ENCODE measurements around the gene PPP6R2. TPM values are rescaled to one million over a fixed set of nuclear protein-coding genes. Genes with fewer than 3 reads are reported as not detected.

PPP6R2 gene
- total RNA-seq, 1 experiment from 2014 or later = 42.6 TPM

- H3K4me1 Mint-ChIP-seq = no peaks in the 10 kb centered on the region
- peaks cover 24 to 78% (median 74%) of the 10 kb centered on the region in 3 experiments; a peak in 6 of 7 replicates for H3K36me3 Mint-ChIP-seq (ENCODE audit: insufficient read depth in 1 of 3, low read depth in 3 of 3)
Observed at GRCh38 chr22:50419116-50419515, 76.0 kb downstream of the PPP6R2 start.

More at GRCh38 chr22:50419116-50419515, 76.0 kb downstream of the PPP6R2 start:
- Histone ChIP-seq H2AK5ac (ENCODE audit: insufficient read length, low read length) (no peak overlapping the region), H3K14ac (ENCODE audit: insufficient read depth, low read length) (no peak overlapping the region), H3K9me3 (ENCODE audit: control insufficient read depth, low read depth, low read length) (no peaks in the 10 kb centered on the region), H3T11ph (ENCODE audit: low read length) (no peak overlapping the region), H4K20me1 (ENCODE audit: control insufficient read depth, insufficient read depth, insufficient read length) (no peaks in the 10 kb centered on the region), H3K4ac (ENCODE audit: low read depth, low read length) (no peak overlapping the region), H3K79me2 (ENCODE audit: insufficient read depth, low read length) (no peaks in the 10 kb centered on the region), H2BK15ac (ENCODE audit: low read depth, low read length) (no peak overlapping the region), H3K23me2 (ENCODE audit: insufficient read length, low read depth, low read length, poor library complexity, severe bottlenecking) (no peaks in the 10 kb centered on the region), H2BK12ac (ENCODE audit: insufficient read length, low read depth, low read length) (no peak overlapping the region), H3K9ac (ENCODE audit: extremely low read depth, insufficient read length, low read length) (no peak overlapping the region), H3K4me1 (ENCODE audit: insufficient read depth, low read length) (no peaks in the 10 kb centered on the region), H2BK120ac (ENCODE audit: low read depth, low read length, poor library complexity, severe bottlenecking) (no peak overlapping the region), H2BK20ac (ENCODE audit: low read depth, low read length, poor library complexity, severe bottlenecking) (no peak overlapping the region), H3K18ac (ENCODE audit: insufficient read length, low read depth, low read length) (no peak overlapping the region), H4K91ac (ENCODE audit: insufficient read length, low read depth, low read length) (no peak overlapping the region), H3K4me2 (ENCODE audit: insufficient read depth, insufficient read length, low read length) (no peak overlapping the region), H4K8ac (replicated peaks; ENCODE audit: insufficient read length, low read depth, low read length) (no peak overlapping the region), H2AFZ (ENCODE audit: low read length) (no peak overlapping the region), H4K5ac (ENCODE audit: insufficient read length, low read depth, low read length) (no peak overlapping the region), H2BK5ac (ENCODE audit: insufficient read length, low read length) (no peak overlapping the region), H3K27ac (ENCODE audit: insufficient read length, low read depth, low read length) (no peak overlapping the region), H3K27me3 (ENCODE audit: insufficient read depth, low read length) (no peaks in the 10 kb centered on the region), H3K23ac (ENCODE audit: insufficient read length, low read depth, low read length) (no peak overlapping the region), H3K56ac (ENCODE audit: insufficient read length, low read depth, low read length) (no peak overlapping the region), H3K79me1 (ENCODE audit: insufficient read depth, low read depth, low read length, poor library complexity, severe bottlenecking) (no peaks in the 10 kb centered on the region)
- Mint-ChIP-seq H3K9me3 (no peaks in the 10 kb centered on the region), H3K27ac (no peak overlapping the region), H3K27me3 (ENCODE audit: low read depth) (no peaks in the 10 kb centered on the region), H3K4me3 (no peak overlapping the region)
- DNase-seq = no peak
- WGBS (ENCODE audit: extremely low coverage, insufficient read length, low lambda C conversion rate) = no CpG with 5 or more reads among the region's 9 CpGs
- TF ChIP-seq CTCF (conservative IDR thresholded peaks at IDR 0.05) = no peak

Measured in H9 (cell line).